Gastrocnemius medialis (tissue), 4 donors: ENCODE data around the gene EPB41. TPM values are rescaled to one million over a fixed set of nuclear protein-coding genes. Genes with fewer than 3 reads are reported as not detected.
A peak's percentile ranks its signal among the peaks of the same experiment; 100 is the strongest.

ENCODE experiments used
- ATAC-seq, 2 donors: fragments of 150-250 bp; one replicate each; pipeline ENCODE4 v1.9.1; 2016
- DNase-seq, 2 donors: peaks; one replicate each; pipeline ENCODE4 v3.0.0-alpha.2; 2019
- H3K27ac ChIP-seq, 4 donors: fragments of 200-600 bp; sonication (generic); 1 replicate in 1 of 4; 2 replicates in 3 of 4; pipeline ENCODE4 v1.5.1; 2016 to 2018; ENCODE audit warnings: mild to moderate bottlenecking in 2 of 4, moderate library complexity in 1 of 4
- H3K27me3 ChIP-seq, 3 donors: fragments of 200-600 bp; sonication (generic) in 2 of 3; 1 replicate in 1 of 3; 2 replicates in 2 of 3; pipeline versions ENCODE4 v1.5.1 to v1.6.0; 2016 to 2019; ENCODE audit warnings: mild to moderate bottlenecking in 1 of 3, moderate library complexity in 1 of 3
- H3K36me3 ChIP-seq, 2 donors: fragments of 200-600 bp; sonication (generic) in 1 of 2; one replicate each; pipeline ENCODE4 v1.5.1; 2017 to 2018
- H3K4me1 ChIP-seq, 2 donors: fragments of 200-600 bp; sonication (generic) in 1 of 2; one replicate each; pipeline ENCODE4 v1.5.1; 2016 to 2017; ENCODE audit warnings: mild to moderate bottlenecking in 2 of 2
- H3K4me3 ChIP-seq, 4 donors: fragments of 200-600 bp; sonication (generic) in 3 of 4; 1 replicate in 1 of 4; 2 replicates in 3 of 4; pipeline ENCODE4 v1.5.1; 2016 to 2019; ENCODE audit warnings: mild to moderate bottlenecking in 2 of 4
- H3K9me3 ChIP-seq, 3 donors: fragments of 200-600 bp; sonication (generic) in 2 of 3; 1 replicate in 1 of 3; 2 replicates in 2 of 3; pipeline ENCODE4 v1.5.1; 2016 to 2019
- CTCF ChIP-seq, 5 experiments: fragments of 450-650 bp in 3 of 5; fragments of 200-600 bp in 2 of 5; sonication (generic) in 2 of 5; IDR thresholded peaks in 4 of 5; conservative IDR thresholded peaks in 1 of 5; 1 replicate in 4 of 5; 2 replicates in 1 of 5; pipeline ENCODE4 v1.5.1; 2016 to 2019; ENCODE audit warnings: antibody characterized with exemption in 5 of 5, mild to moderate bottlenecking in 3 of 5, moderate library complexity in 3 of 5
- POLR2A ChIP-seq, 2 donors: fragments of 450-650 bp; IDR thresholded peaks; one replicate each; pipeline ENCODE4 v1.6.1; 2017; ENCODE audit warnings: antibody characterized with exemption in 2 of 2, mild to moderate bottlenecking in 2 of 2, moderate library complexity in 2 of 2
- in situ Hi-C, 4 donors: fragments of 200-750 bp; cut with MboI; loops; one replicate each; pipeline versions ENCODE4 v1.15.0 to v1.8.0; 2017; ENCODE audit warnings: low sequenced_read_pairs in 4 of 4
- intact Hi-C: fragments of 100-400 bp; cut with DNase I; formaldehyde crosslinking; loops from one replicate; pipeline ENCODE4 v1.15.1; 2023; ENCODE audit warnings: low total_unique reads
- total RNA-seq, 4 donors: library from RNA; depleted of rRNA; stranded (reverse); fragments of >200 nt; gene quantifications; one replicate each; pipeline versions ENCODE4 v1.1.0 to v1.2.3, GENCODE V29; 2016

Gene EPB41
- total RNA-seq, 4 donors from 2014 or later, result 19.5 to 28.6 (median 23.6) TPM

- no peak for TF ChIP-seq POLR2A (IDR thresholded peaks at IDR 0.05)
- no peak for TF ChIP-seq CTCF (IDR thresholded peaks at IDR 0.05 in 4 of 5, conservative IDR thresholded peaks at IDR 0.05 in 1 of 5)
- peaks cover 0 to 22% of the 10 kb centered on the region in 2 donors for H3K4me1 ChIP-seq
- in situ Hi-C loops, result no loop called here
Observed at GRCh38 chr1:29123053-29123886, 208.9 kb downstream of the EPB41 start.

GRCh38 chr1:29123887-29124365, 209.6 kb downstream of the EPB41 start, which contains the start of gene TMEM200B:
TMEM200B (minus strand) TSS chr1:29123903; CDS start chr1:29121828, 2,075 bp downstream.
- H3K27me3 ChIP-seq, result peaks cover 30 to 46% (median 33%) of the 10 kb centered on the region in 3 donors
- TF ChIP-seq CTCF (IDR thresholded peaks at IDR 0.05 in 4 of 5, conservative IDR thresholded peaks at IDR 0.05 in 1 of 5) (no peak), POLR2A (IDR thresholded peaks at IDR 0.05) (no peak)
- peaks cover 0 to under 1% of the 10 kb centered on the region in 2 donors for H3K36me3 ChIP-seq
- in situ Hi-C loops, result no loop called here
- H3K27ac ChIP-seq, result peak within 1 kb of the TSS; percentile 71 to 82 (median 78)
- H3K9me3 ChIP-seq, result no peaks in the 10 kb centered on the region
- no peak for DNase-seq
- no peak for ATAC-seq
- intact Hi-C loops, result loop anchor here (2.0 to 5.0 kb wide), 3 partner anchors 57 to 242 kb away; partner anchors contain the start of gene SRSF4
- H3K4me1 ChIP-seq, result peaks cover 0 to 22% of the 10 kb centered on the region in 2 donors
- H3K4me3 ChIP-seq, result peak within 1 kb of the TSS; percentile 55 to 80 (median 62)

More at GRCh38 chr1:29123053-29123886, 208.9 kb downstream of the EPB41 start:
- peaks cover 30 to 46% (median 33%) of the 10 kb centered on the region in 3 donors for H3K27me3 ChIP-seq
- H3K27ac ChIP-seq, result peak overlapping the region; percentile 71 to 82 (median 78)
- intact Hi-C loops, result loop anchor here (5.0 kb wide), 2 partner anchors 79 to 241 kb away; no protein-coding TSS in a partner anchor
- no peak for DNase-seq
- H3K4me3 ChIP-seq, result peak overlapping the region; percentile 55 to 66 (median 62)
- no peak for ATAC-seq
- H3K36me3 ChIP-seq, result peaks cover 0 to 6% of the 10 kb centered on the region in 2 donors
- H3K9me3 ChIP-seq, result no peaks in the 10 kb centered on the region

- DNase-seq (peak; percentile 22 to 33), ATAC-seq (peak; percentile 56 to 62)
- Histone ChIP-seq H3K27me3 (peaks cover 30 to 46% (median 33%) of the 10 kb centered on the region in 3 donors), H3K4me1 (peaks cover 0 to 22% of the 10 kb centered on the region in 2 donors), H3K4me3 (peak overlapping the region; percentile 55 to 80 (median 62)), H3K9me3 (no peaks in the 10 kb centered on the region), H3K36me3 (no peaks in the 10 kb centered on the region), H3K27ac (peak overlapping the region; percentile 71 to 82 (median 78))
- TF ChIP-seq POLR2A (IDR thresholded peaks at IDR 0.05), result peak; percentile 44 to 55
- peak; percentile 59 to 85 (median 77) for TF ChIP-seq CTCF (IDR thresholded peaks at IDR 0.05 in 4 of 5, conservative IDR thresholded peaks at IDR 0.05 in 1 of 5)
- intact Hi-C loops (loop anchor here (2.0 to 5.0 kb wide), 3 partner anchors 56 to 242 kb away; partner anchors contain the start of gene SRSF4), in situ Hi-C loops (no loop called here)
Observed at GRCh38 chr1:29124366-29125236, 210.2 kb downstream of the EPB41 start.

- Histone ChIP-seq H3K4me1 (peaks cover 0 to 22% of the 10 kb centered on the region in 2 donors), H3K4me3 (peak overlapping the region; percentile 55 to 80 (median 62)), H3K36me3 (no peaks in the 10 kb centered on the region), H3K27me3 (peaks cover 30 to 46% (median 33%) of the 10 kb centered on the region in 3 donors), H3K9me3 (no peaks in the 10 kb centered on the region), H3K27ac (peak overlapping the region; percentile 71 to 82 (median 78))
- DNase-seq (no peak), ATAC-seq (no peak)
- in situ Hi-C loops (no loop called here), intact Hi-C loops (loop anchor here (2.0 kb wide), 1 partner anchor 56 kb away; the partner anchor contains the start of gene SRSF4)
- TF ChIP-seq POLR2A (IDR thresholded peaks at IDR 0.05) (no peak), CTCF (IDR thresholded peaks at IDR 0.05 in 4 of 5, conservative IDR thresholded peaks at IDR 0.05 in 1 of 5) (no peak)
Observed at GRCh38 chr1:29125237-29125641, 210.9 kb downstream of the EPB41 start.
